22Rv1 (cell line): Measurements from ENCODE around the gene ENTPD8.

Experiments used
- ZFX ChIP-seq: fragments of 450-650 bp; IDR thresholded peaks from 2 replicates; pipeline ENCODE4 v1.6.1; 2017; ENCODE audit warnings: antibody characterized with exemption, borderline replicate concordance
- TF ChIP-seq, protein P1 (sequence below): fragments of 450-650 bp; IDR thresholded peaks from 2 replicates; pipeline ENCODE4 v1.5.1; 2017; ENCODE audit warnings: mild to moderate bottlenecking

DNA sequence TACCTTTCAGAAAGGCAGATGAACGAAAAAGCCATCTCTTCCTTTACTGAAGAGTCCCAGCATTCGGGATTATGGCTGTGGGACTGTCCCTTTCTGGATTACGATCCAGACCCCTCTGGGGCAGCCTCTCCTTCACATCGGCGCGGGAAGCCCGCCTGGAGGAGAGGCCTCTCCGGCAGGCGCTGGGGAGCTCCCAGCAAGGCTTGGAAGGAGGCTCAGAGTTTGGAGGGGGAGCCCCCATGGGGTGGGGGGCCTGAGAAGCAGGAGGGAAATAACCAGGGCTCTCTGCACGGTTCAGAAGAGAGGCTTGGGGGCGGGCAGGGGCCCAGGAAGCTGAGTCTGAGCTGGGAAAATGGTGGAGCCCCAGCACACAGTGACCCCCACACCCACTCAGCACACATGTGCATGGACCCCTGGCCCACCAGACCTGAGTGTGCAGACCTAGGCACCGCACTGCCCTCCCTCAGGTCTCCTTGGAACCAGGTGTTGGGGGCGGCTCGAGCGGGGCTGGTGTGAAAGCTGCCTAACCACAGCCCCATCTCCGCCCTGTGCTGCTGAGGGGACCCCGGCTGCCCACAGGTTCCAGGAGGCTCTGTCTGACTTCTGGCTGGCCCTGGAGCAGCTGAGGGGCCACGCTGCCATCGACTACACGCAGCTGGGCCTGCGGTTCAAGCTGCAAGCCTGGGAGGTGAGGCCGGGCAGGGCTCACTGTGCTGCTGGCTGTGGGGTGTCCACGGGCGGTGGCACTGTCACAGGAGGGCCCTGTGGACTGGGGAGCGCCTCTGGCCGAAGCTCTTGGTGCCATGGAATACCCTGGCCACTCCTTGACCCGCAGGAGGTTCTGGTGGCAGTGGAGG is 13.5 kb downstream of the ENTPD8 start:
- TF ChIP-seq, protein P1, sequence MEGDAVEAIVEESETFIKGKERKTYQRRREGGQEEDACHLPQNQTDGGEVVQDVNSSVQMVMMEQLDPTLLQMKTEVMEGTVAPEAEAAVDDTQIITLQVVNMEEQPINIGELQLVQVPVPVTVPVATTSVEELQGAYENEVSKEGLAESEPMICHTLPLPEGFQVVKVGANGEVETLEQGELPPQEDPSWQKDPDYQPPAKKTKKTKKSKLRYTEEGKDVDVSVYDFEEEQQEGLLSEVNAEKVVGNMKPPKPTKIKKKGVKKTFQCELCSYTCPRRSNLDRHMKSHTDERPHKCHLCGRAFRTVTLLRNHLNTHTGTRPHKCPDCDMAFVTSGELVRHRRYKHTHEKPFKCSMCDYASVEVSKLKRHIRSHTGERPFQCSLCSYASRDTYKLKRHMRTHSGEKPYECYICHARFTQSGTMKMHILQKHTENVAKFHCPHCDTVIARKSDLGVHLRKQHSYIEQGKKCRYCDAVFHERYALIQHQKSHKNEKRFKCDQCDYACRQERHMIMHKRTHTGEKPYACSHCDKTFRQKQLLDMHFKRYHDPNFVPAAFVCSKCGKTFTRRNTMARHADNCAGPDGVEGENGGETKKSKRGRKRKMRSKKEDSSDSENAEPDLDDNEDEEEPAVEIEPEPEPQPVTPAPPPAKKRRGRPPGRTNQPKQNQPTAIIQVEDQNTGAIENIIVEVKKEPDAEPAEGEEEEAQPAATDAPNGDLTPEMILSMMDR: no peak
- no peak for TF ChIP-seq ZFX
